OCI-LY7 (cell line): ENCODE results near the gene SYT2.

Experiments used
- CTCF ChIP-seq: fragments of 200-600 bp; sonication (generic); conservative IDR thresholded peaks from 2 replicates; pipeline ENCODE4 v1.5.1; 2014; ENCODE audit warnings: mild to moderate bottlenecking, antibody characterized with exemption, low read length, moderate library complexity, mixed read lengths
- EZH2phosphoT487 ChIP-seq: fragments of 200-600 bp; sonication (generic); IDR thresholded peaks from 2 replicates; pipeline ENCODE4 v1.6.1; 2018; ENCODE audit warnings: low read depth, borderline replicate concordance, mild to moderate bottlenecking, mixed run types, antibody characterized with exemption, low read length, moderate library complexity, mixed read lengths

GRCh38 chr1:202615501-202616354 lies 94.5 kb downstream of the SYT2 start:
- TF ChIP-seq CTCF (no peak), EZH2phosphoT487 (no peak)
